ENCODE measurements around the gene TMEM164.

The TMEM164 gene

DNA sequence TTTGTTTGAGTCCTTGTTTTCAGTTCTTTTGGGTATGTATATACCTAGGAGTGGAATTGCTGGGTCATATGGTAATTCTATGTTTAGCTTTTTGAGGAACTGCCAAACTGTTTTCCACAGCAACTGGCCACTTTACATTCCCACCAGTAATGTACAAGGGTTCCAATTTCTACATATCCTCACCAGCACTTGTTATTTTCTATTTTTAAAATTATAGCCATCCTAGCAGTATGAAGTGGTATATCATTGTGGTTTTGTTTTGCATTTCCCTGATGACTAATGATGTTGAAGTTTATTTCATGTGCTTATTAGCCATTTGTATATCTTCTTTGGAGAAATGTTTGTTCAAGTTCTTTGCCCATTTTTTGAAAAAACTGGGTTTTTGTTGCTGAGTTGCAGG, 39.6 kb downstream of the TMEM164 start:
- DNase-seq, result no peak

GRCh38 chrX:110043506-110043905, 40.6 kb downstream of the TMEM164 start:
- DNase-seq, result no peak

- DNase-seq, result no peak
Observed at GRCh38 chrX:110044346-110045249, 41.7 kb downstream of the TMEM164 start.

GRCh38 chrX:110045421-110045820, 42.5 kb downstream of the TMEM164 start:
- no peak for DNase-seq

GRCh38 chrX:110046001-110046400, 43.1 kb downstream of the TMEM164 start:
- no peak for DNase-seq

DNA sequence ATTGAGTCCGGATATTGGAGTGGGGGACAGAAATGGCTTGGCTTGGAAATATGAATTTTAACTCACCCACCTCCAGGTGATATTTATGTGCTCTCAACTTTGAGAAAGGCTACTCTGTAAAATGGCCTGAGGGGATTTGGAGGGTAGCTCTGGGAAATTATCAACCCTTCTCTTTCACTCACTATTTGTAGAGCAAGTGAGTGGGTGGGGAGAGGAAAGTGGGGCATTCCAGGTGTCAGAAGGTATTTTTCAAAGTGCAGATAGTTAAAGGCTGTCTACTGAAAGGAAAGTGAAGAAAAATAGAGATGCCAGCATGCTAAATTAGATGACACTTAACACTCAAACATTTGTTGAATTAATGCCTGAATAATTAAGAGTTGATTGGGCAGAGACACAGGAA, 44.1 kb downstream of the TMEM164 start:
- no peak for DNase-seq

GRCh38 chrX:110049096-110049495, 46.2 kb downstream of the TMEM164 start:
- no peak for DNase-seq

- no peak for DNase-seq
Observed at GRCh38 chrX:110050386-110050785, 47.5 kb downstream of the TMEM164 start.

DNA sequence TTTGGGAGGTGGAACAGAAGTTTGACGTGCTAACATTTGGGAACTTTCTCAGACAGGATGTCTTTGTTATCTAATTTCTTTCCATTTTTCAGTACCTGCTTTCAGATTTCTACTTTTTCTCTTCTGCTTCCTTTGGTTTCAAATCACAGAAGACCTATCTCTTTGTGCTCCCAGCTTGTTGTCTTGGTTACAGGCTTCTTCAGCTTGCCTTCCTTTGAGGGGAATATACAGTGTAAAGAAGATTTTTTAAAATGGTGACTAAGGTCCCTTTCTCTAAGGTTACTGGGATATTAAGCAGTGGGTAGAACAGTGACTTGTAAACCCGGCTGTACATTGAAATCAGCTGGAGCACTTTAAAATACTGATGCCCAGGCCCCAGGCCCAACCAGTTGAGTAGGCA, 48.0 kb downstream of the TMEM164 start:
- DNase-seq, result no peak

DNA sequence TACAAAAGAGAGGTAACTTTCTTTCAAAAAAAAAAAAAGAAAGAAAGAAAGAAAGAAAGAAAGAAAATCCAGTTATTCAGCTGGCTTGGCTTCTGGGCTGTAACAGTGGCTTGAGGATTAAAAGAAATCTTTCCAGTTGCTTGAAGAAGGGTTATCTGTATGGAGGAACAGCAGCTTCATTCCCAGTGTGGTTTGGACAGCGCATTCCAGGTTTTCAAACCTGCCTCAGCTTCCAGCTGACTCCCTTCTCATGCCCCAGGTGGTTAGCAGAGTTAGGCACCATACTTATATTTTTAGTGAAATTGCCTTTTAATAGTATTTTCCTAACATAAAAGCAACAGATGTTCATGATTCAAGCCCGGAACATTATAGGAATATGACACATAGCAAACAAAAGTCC, 48.6 kb downstream of the TMEM164 start:
- no peak for DNase-seq

DNA sequence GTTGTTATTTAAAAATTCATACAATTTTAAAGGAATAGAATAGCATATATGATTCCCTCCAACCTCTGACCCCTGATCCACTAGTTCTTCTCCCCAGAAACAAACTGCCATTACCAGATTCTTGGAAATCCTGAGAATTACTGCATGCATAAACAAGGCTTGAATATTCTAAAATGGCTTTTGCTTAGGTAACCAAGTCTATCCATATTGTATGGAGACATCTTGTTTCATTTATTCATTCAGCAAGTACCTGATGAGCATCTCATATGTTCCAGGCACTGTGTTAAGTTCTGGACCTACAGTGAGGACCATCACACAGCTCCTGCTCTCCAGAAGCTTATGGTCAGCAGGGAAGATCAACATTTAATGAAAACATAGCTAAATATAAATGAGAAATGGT, 49.4 kb downstream of the TMEM164 start:
- no peak for DNase-seq

DNA sequence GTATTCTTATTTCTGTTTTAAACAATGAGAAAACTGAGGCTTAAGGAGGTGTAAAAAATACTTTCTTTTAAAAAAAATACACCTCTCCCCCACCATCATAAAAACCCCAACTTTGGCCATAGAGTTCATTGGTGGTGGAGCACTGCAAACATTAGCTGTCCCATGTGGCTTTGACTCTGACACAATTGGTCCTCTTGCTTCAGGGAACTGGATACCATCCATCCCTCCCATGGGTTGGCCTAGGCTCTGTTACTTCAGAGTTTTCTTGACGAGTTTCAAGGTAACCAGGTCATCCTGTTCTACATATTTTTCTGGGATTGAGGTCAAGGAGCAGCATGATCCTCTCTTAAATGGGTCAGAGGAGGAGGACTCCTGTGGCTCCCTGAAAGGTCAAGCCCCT, 50.5 kb downstream of the TMEM164 start:
- no peak for DNase-seq

GRCh38 chrX:110055616-110056015, 52.7 kb downstream of the TMEM164 start:
- no peak for DNase-seq

DNA sequence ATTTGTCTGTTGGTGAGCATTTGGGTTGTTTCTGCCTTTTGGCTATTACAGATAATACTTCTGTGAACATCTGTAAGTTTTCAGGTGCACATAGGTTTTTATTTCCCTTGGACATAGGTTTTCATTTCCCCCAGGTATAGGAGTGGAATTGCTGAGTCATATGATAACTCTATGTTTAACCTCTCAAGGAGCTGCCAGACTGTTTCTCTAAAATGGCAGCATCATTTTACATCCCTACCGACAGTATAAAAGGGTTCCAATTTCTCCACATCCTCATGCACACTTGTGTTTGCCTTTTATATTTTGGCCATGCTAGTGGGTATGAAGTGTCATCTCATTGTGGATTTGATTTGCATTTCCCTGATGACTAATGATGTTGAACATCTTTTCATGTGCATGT, 53.5 kb downstream of the TMEM164 start:
- DNase-seq, result peak; percentile 16

DNA sequence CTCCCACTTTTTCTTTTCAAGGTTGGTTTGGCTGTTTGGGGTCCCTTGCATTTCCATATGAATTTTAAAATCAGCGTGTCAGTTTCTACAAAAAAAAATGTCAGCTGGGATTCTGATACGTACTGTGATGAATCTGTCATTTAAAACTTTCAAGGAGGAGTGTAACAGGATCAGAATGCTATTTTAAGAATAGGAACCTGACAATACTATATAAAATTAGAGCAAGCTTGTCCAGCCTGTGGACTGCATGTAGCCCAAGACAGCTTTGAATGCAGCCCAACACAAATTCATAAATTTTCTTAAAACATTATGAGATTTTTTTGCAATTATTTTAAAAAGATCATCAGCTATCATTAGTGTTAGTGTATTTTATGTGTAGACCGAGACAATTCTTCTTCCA, 56.5 kb downstream of the TMEM164 start:
- DNase-seq, result no peak

- no peak for DNase-seq
Observed at GRCh38 chrX:110060317-110060716, 57.4 kb downstream of the TMEM164 start.

- no peak for DNase-seq
Observed at GRCh38 chrX:110060846-110061537, 58.1 kb downstream of the TMEM164 start.

GRCh38 chrX:110062919-110063318, 60.0 kb downstream of the TMEM164 start:
- no peak for DNase-seq

- no peak for DNase-seq
Observed at GRCh38 chrX:110066488-110067225, 63.7 kb downstream of the TMEM164 start.

GRCh38 chrX:110070970-110071369, 68.1 kb downstream of the TMEM164 start:
- DNase-seq, result no peak

DNA sequence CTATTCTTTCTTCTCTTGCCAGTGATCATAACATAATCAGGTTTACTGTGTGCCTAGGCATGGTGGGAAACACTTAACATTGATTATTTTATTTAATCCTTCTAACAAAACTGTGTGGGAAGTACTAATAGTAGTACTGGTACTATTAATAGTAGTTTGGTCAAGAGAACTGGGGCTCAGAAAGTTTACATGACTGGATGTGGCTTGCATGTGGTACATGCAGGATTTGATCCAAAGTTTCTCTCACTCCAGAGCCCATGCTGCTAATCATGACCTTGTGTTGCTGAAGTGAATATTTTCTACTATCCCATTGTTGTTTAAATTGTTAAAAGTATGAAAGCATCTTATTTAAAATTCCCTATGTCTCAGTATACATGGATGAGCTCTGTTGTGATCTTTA, 78.4 kb downstream of the TMEM164 start:
- DNase-seq, result no peak

GRCh38 chrX:110081740-110082139, 78.8 kb downstream of the TMEM164 start:
- no peak for DNase-seq

- DNase-seq, result peak; percentile 21
Observed at GRCh38 chrX:110082161-110082560, 79.2 kb downstream of the TMEM164 start.
